ENCODE measurements around the gene FMN1.

GRCh38 chr15:32965897-32966296, 228.6 kb downstream of the FMN1 start:
- TF ChIP-seq ZNF318 (CRISPR knock-in tag; IDR thresholded peaks at IDR 0.05) (no peak), RFX5 (IDR thresholded peaks at IDR 0.05; ENCODE audit: low read depth, low read length) (no peak), FOXM1 (CRISPR knock-in tag; IDR thresholded peaks at IDR 0.05) (no peak), EHMT2 (IDR thresholded peaks at IDR 0.05; ENCODE audit: borderline replicate concordance, low read depth, low read length) (no peak), BRCA1 (CRISPR knock-in tag; IDR thresholded peaks at IDR 0.05) (no peak), HINFP (CRISPR knock-in tag; IDR thresholded peaks at IDR 0.05; ENCODE audit: low read depth) (no peak)

Measured in HepG2 (cell line).